ENCODE results near the gene CHGA. TPM values are rescaled to one million over a fixed set of nuclear protein-coding genes. Genes with fewer than 3 reads are reported as not detected.

CHGA gene, protein sequence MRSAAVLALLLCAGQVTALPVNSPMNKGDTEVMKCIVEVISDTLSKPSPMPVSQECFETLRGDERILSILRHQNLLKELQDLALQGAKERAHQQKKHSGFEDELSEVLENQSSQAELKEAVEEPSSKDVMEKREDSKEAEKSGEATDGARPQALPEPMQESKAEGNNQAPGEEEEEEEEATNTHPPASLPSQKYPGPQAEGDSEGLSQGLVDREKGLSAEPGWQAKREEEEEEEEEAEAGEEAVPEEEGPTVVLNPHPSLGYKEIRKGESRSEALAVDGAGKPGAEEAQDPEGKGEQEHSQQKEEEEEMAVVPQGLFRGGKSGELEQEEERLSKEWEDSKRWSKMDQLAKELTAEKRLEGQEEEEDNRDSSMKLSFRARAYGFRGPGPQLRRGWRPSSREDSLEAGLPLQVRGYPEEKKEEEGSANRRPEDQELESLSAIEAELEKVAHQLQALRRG
- not detected in 2 replicates for total RNA-seq

DNA sequence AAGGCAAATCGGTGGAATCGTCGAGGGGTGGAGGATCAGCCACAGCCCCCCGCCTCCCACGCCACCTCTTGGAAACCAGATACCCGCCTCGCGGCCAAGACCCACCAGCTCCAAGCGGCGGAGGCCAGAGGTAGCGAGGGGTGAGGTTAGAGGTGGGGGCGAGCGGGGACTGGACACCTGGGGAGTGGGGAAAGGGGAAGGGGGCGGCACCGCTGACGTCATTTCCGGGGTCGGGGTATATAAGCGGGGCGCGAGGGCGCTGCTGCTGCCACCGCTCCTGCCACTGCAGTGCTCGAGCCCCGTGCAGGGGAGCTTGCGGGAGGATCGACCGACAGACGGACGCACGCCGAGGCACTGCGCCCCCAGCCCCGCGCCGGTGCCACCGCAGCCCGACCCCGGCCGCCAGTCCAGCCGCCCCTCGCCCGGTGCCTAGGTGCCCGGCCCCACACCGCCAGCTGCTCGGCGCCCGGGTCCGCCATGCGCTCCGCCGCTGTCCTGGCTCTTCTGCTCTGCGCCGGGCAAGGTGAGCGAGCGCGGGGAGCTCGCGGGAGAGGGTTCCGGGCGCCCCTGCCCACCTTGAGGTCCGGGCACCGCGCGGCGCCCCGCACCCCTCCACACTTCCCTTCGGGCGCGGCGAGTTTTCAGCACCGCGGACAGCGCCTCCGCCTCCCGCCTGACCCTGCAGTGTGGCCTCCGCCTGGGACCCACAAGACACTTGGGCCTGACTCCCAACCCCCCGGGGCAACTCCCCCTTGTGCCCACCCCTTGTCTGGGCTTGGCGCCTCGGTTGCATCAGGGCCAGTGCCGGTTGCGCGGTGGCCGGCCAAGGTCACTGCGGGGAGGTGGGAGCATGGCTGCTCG is at the start of gene CHGA:
Gene CHGA (plus strand): TSS at position 268 of the 861 bp plus-strand sequence. CDS start 210 bp downstream, at position 478.

Other genes starting within 250 kb of the CHGA start
- 55.9 and 91.0 TPM in 2 replicates for gene LGMN, start 174.5 kb upstream of the CHGA start, total RNA-seq
- gene GOLGA5, start 128.8 kb upstream of the CHGA start, total RNA-seq = 30.9 and 34.6 TPM in 2 replicates
- gene ITPK1, start 192.8 kb downstream of the CHGA start, total RNA-seq = 17.7 and 22.8 TPM in 2 replicates

Measured in endothelial cell of coronary artery (primary cell).